GM23338 (cell line): Measurements from ENCODE around the gene ATP1A4. TPM values are rescaled to one million over a fixed set of nuclear protein-coding genes. Genes with fewer than 3 reads are reported as not detected.

Source experiments
- ATAC-seq: fragments of 200-7000 bp; cut with Tn5 transposase; 3 replicates; pipeline ENCODE4 v1.9.1; 2020
- DNase-seq: peaks from one replicate; pipeline ENCODE4 v3.0.0-alpha.2; 2015; ENCODE audit warnings: low spot score
- H2AFZ ChIP-seq: fragments of 200-600 bp; sonication (generic); 2 replicates; pipeline ENCODE4 v1.8.0; 2016; ENCODE audit warnings: antibody characterized with exemption, mild to moderate bottlenecking, moderate library complexity
- H3F3A ChIP-seq: fragments of 200-600 bp; sonication (generic); replicated peaks from 2 replicates; pipeline ENCODE4 v1.8.0; 2017; ENCODE audit warnings: antibody characterized with exemption, mixed run types, low read depth
- H3K27ac ChIP-seq: fragments of 200-600 bp; sonication (generic); 2 replicates; pipeline ENCODE4 v1.6.1; 2016; ENCODE audit warnings: low read depth
- H3K27me3 ChIP-seq: fragments of 200-600 bp; sonication (generic); 2 replicates; pipeline ENCODE4 v1.8.0; 2016; ENCODE audit warnings: mild to moderate bottlenecking, mixed run types, moderate library complexity; ENCODE audit not compliant: insufficient read depth
- H3K36me3 ChIP-seq: fragments of 200-600 bp; sonication (generic); 2 replicates; pipeline ENCODE4 v1.8.0; 2016; ENCODE audit warnings: mild to moderate bottlenecking; ENCODE audit not compliant: insufficient read depth
- H3K4me1 ChIP-seq: fragments of 200-600 bp; sonication (generic); 2 replicates; pipeline ENCODE4 v1.8.0; 2016; ENCODE audit warnings: mild to moderate bottlenecking, moderate library complexity; ENCODE audit not compliant: insufficient read depth
- H3K4me2 ChIP-seq: fragments of 200-600 bp; sonication (generic); 2 replicates; pipeline ENCODE4 v1.7.1; 2017; ENCODE audit warnings: mixed run types
- H3K4me3 ChIP-seq: fragments of 200-600 bp; sonication (generic); 2 replicates; pipeline ENCODE4 v1.6.1; 2016; ENCODE audit warnings: mixed run types
- H3K79me2 ChIP-seq: fragments of 200-600 bp; sonication (generic); replicated peaks from 2 replicates; pipeline ENCODE4 v1.8.0; 2017; ENCODE audit warnings: mild to moderate bottlenecking; ENCODE audit not compliant: insufficient read depth
- H3K9me2 ChIP-seq: fragments of 200-600 bp; sonication (generic); 2 replicates; pipeline ENCODE4 v1.8.0; 2017; ENCODE audit not compliant: insufficient read depth
- H4K20me1 ChIP-seq: fragments of 200-600 bp; sonication (generic); replicated peaks from 2 replicates; pipeline ENCODE4 v1.8.0; 2017; ENCODE audit warnings: mild to moderate bottlenecking; ENCODE audit not compliant: insufficient read depth
- H3K27ac Mint-ChIP-seq: 2 replicates; pipeline ENCODE4 v1.8.0; 2020; ENCODE audit warnings: inconsistent platforms, mild to moderate bottlenecking, moderate library complexity, mixed read lengths
- H3K27me3 Mint-ChIP-seq: 3 replicates; pipeline ENCODE4 v1.8.0; 2022; ENCODE audit warnings: low read depth, mild to moderate bottlenecking, moderate library complexity, mixed read lengths, inconsistent platforms; ENCODE audit not compliant: insufficient read depth, poor library complexity
- H3K36me3 Mint-ChIP-seq: 3 replicates; pipeline ENCODE4 v1.8.0; 2021; ENCODE audit warnings: low read depth, mild to moderate bottlenecking, inconsistent platforms, moderate library complexity, mixed read lengths
- H3K4me1 Mint-ChIP-seq: 3 replicates; pipeline ENCODE4 v1.8.0; 2020; ENCODE audit warnings: mild to moderate bottlenecking, inconsistent platforms, mixed read lengths
- H3K4me3 Mint-ChIP-seq: 3 replicates; pipeline ENCODE4 v1.8.0; 2021; ENCODE audit warnings: moderate library complexity, mild to moderate bottlenecking, inconsistent platforms, mixed read lengths
- H3K9me3 Mint-ChIP-seq: 3 replicates; pipeline ENCODE4 v1.8.0; 2020; ENCODE audit warnings: moderate library complexity, mild to moderate bottlenecking, inconsistent platforms, mixed read lengths
- CREB1 ChIP-seq: fragments of 250-450 bp; sonication (Bioruptor Pico); IDR thresholded peaks from 2 replicates; pipeline ENCODE4 v1.5.0; 2020; ENCODE audit warnings: low read depth, mild to moderate bottlenecking, moderate library complexity
- EZH2 ChIP-seq: fragments of 200-600 bp; sonication (generic); IDR thresholded peaks from one replicate; pipeline ENCODE4 v1.8.0; 2017; ENCODE audit warnings: antibody characterized with exemption, mild to moderate bottlenecking, low read depth; ENCODE audit not compliant: unreplicated experiment
- EZH2phosphoT487 ChIP-seq: fragments of 200-600 bp; sonication (generic); IDR thresholded peaks from one replicate; pipeline ENCODE4 v1.8.1; 2018; ENCODE audit warnings: antibody characterized with exemption; ENCODE audit not compliant: unreplicated experiment
- JUNB ChIP-seq: IDR thresholded peaks from one replicate; pipeline ENCODE4 v1.6.1; 2016; ENCODE audit warnings: antibody characterized with exemption; ENCODE audit not compliant: unreplicated experiment
- NANOG ChIP-seq: IDR thresholded peaks from 2 replicates; pipeline ENCODE4 v1.6.1; 2016; ENCODE audit warnings: antibody characterized with exemption, borderline replicate concordance
- POLR2AphosphoS5 ChIP-seq: IDR thresholded peaks from 2 replicates; pipeline ENCODE4 v1.6.1; 2016; ENCODE audit warnings: antibody characterized with exemption, low read depth
- STAT1 ChIP-seq: IDR thresholded peaks from one replicate; pipeline ENCODE4 v1.6.1; 2016; ENCODE audit warnings: antibody characterized with exemption; ENCODE audit not compliant: unreplicated experiment
- ZNF114 ChIP-seq: fragments of 250-450 bp; sonication (Bioruptor Pico); IDR thresholded peaks from 2 replicates; pipeline ENCODE4 v1.5.0; 2020; ENCODE audit warnings: mild to moderate bottlenecking, moderate library complexity
- ZNF331 ChIP-seq: fragments of 250-450 bp; sonication (Bioruptor Pico); IDR thresholded peaks from 2 replicates; pipeline ENCODE4 v1.5.0; 2020; ENCODE audit warnings: low read depth, mild to moderate bottlenecking, moderate library complexity
- polyA plus RNA-seq: library from polyadenylated mRNA; unstranded; fragments of >200 nt; fragmentation: Nextera tagmentation; extraction: Ambion mirVana; gene quantifications from 2 replicates; pipeline ENCODE4 v1.2.1, GENCODE V29; 2016
- total RNA-seq: library from RNA; depleted of rRNA; stranded (reverse); fragments of >200 nt; shearing (Covaris generic); gene quantifications from 2 replicates; pipeline ENCODE4 v1.2.3, GENCODE V29; 2014
- TF ChIP-seq, protein P1 (sequence below): IDR thresholded peaks from 2 replicates; pipeline ENCODE4 v1.6.1; 2016; ENCODE audit warnings: antibody characterized with exemption
- TF ChIP-seq, protein P2 (sequence below): fragments of 250-450 bp; sonication (Bioruptor Pico); IDR thresholded peaks from 2 replicates; pipeline ENCODE4 v1.5.0; 2020; ENCODE audit warnings: mild to moderate bottlenecking, moderate library complexity
- TF ChIP-seq, protein P3 (sequence below), 2 experiments: fragments of 200-600 bp in 1 of 2; sonication (generic) in 1 of 2; conservative IDR thresholded peaks; 2 replicates each; pipeline versions ENCODE4 v1.5.1 to v1.6.1; 2016 to 2017; ENCODE audit warnings: antibody characterized with exemption in 2 of 2, low read depth in 2 of 2, mild to moderate bottlenecking in 2 of 2, moderate library complexity in 1 of 2
- TF ChIP-seq, protein P4 (sequence below): IDR thresholded peaks from one replicate; pipeline ENCODE4 v1.6.1; 2018; ENCODE audit warnings: antibody characterized with exemption; ENCODE audit not compliant: unreplicated experiment

The ATP1A4 gene
- total and polyA plus RNA-seq, 2 experiments from 2014 or later, result 0.27 to 0.63 TPM

DNA sequence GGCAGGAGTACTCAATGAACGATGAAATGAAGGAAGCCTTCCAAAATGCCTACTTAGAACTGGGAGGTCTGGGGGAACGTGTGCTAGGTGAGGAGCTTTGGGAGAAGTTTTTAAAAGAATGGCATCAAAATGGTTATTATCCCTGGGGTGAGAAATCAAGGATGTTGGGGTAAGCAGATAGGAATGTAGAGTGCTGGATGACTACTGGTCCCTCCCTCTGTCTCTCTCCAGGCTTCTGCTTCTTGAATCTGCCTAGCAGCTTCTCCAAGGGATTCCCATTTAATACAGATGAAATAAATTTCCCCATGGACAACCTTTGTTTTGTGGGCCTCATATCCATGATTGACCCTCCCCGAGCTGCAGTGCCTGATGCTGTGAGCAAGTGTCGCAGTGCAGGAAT, 20.0 kb downstream of the ATP1A4 start:
- no peaks in the 10 kb centered on the region for H3K27me3 ChIP-seq
- DNase-seq, result no peak
- peak overlapping the region; percentile 50 for H3K4me2 ChIP-seq
- H3K4me1 Mint-ChIP-seq, result peaks cover 58% of the 10 kb centered on the region
- peaks cover 13% of the 10 kb centered on the region for H3K9me2 ChIP-seq
- H3K4me1 ChIP-seq, result peaks cover 54% of the 10 kb centered on the region
- no peaks in the 10 kb centered on the region for H3K36me3 ChIP-seq
- no peak for TF ChIP-seq EZH2
- TF ChIP-seq JUNB, result no peak
- TF ChIP-seq, protein P1, sequence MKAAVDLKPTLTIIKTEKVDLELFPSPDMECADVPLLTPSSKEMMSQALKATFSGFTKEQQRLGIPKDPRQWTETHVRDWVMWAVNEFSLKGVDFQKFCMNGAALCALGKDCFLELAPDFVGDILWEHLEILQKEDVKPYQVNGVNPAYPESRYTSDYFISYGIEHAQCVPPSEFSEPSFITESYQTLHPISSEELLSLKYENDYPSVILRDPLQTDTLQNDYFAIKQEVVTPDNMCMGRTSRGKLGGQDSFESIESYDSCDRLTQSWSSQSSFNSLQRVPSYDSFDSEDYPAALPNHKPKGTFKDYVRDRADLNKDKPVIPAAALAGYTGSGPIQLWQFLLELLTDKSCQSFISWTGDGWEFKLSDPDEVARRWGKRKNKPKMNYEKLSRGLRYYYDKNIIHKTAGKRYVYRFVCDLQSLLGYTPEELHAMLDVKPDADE, result no peak
- no peak for TF ChIP-seq ZNF114 (CRISPR knock-in tag)
- TF ChIP-seq, protein P2, sequence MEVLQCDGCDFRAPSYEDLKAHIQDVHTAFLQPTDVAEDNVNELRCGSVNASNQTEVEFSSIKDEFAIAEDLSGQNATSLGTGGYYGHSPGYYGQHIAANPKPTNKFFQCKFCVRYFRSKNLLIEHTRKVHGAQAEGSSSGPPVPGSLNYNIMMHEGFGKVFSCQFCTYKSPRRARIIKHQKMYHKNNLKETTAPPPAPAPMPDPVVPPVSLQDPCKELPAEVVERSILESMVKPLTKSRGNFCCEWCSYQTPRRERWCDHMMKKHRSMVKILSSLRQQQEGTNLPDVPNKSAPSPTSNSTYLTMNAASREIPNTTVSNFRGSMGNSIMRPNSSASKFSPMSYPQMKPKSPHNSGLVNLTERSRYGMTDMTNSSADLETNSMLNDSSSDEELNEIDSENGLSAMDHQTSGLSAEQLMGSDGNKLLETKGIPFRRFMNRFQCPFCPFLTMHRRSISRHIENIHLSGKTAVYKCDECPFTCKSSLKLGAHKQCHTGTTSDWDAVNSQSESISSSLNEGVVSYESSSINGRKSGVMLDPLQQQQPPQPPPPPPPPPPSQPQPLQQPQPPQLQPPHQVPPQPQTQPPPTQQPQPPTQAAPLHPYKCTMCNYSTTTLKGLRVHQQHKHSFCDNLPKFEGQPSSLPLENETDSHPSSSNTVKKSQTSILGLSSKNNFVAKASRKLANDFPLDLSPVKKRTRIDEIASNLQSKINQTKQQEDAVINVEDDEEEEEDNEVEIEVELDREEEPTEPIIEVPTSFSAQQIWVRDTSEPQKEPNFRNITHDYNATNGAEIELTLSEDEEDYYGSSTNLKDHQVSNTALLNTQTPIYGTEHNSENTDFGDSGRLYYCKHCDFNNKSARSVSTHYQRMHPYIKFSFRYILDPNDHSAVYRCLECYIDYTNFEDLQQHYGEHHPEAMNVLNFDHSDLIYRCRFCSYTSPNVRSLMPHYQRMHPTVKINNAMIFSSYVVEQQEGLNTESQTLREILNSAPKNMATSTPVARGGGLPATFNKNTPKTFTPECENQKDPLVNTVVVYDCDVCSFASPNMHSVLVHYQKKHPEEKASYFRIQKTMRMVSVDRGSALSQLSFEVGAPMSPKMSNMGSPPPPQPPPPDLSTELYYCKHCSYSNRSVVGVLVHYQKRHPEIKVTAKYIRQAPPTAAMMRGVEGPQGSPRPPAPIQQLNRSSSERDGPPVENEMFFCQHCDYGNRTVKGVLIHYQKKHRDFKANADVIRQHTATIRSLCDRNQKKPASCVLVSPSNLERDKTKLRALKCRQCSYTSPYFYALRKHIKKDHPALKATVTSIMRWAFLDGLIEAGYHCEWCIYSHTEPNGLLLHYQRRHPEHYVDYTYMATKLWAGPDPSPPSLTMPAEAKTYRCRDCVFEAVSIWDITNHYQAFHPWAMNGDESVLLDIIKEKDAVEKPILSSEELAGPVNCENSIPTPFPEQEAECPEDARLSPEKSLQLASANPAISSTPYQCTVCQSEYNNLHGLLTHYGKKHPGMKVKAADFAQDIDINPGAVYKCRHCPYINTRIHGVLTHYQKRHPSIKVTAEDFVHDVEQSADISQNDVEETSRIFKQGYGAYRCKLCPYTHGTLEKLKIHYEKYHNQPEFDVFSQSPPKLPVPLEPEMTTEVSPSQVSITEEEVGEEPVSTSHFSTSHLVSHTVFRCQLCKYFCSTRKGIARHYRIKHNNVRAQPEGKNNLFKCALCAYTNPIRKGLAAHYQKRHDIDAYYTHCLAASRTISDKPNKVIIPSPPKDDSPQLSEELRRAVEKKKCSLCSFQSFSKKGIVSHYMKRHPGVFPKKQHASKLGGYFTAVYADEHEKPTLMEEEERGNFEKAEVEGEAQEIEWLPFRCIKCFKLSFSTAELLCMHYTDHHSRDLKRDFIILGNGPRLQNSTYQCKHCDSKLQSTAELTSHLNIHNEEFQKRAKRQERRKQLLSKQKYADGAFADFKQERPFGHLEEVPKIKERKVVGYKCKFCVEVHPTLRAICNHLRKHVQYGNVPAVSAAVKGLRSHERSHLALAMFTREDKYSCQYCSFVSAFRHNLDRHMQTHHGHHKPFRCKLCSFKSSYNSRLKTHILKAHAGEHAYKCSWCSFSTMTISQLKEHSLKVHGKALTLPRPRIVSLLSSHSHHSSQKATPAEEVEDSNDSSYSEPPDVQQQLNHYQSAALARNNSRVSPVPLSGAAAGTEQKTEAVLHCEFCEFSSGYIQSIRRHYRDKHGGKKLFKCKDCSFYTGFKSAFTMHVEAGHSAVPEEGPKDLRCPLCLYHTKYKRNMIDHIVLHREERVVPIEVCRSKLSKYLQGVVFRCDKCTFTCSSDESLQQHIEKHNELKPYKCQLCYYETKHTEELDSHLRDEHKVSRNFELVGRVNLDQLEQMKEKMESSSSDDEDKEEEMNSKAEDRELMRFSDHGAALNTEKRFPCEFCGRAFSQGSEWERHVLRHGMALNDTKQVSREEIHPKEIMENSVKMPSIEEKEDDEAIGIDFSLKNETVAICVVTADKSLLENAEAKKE, result no peak
- no peak for TF ChIP-seq CREB1 (CRISPR knock-in tag)
- no peak for TF ChIP-seq STAT1
- TF ChIP-seq EZH2phosphoT487, result no peak
- no peak for TF ChIP-seq POLR2AphosphoS5
- no peak for TF ChIP-seq NANOG
- TF ChIP-seq ZNF331 (CRISPR knock-in tag), result no peak
- TF ChIP-seq, protein P3, sequence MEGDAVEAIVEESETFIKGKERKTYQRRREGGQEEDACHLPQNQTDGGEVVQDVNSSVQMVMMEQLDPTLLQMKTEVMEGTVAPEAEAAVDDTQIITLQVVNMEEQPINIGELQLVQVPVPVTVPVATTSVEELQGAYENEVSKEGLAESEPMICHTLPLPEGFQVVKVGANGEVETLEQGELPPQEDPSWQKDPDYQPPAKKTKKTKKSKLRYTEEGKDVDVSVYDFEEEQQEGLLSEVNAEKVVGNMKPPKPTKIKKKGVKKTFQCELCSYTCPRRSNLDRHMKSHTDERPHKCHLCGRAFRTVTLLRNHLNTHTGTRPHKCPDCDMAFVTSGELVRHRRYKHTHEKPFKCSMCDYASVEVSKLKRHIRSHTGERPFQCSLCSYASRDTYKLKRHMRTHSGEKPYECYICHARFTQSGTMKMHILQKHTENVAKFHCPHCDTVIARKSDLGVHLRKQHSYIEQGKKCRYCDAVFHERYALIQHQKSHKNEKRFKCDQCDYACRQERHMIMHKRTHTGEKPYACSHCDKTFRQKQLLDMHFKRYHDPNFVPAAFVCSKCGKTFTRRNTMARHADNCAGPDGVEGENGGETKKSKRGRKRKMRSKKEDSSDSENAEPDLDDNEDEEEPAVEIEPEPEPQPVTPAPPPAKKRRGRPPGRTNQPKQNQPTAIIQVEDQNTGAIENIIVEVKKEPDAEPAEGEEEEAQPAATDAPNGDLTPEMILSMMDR (conservative IDR thresholded peaks at IDR 0.05; ENCODE audit: low read depth in 2 of 2), result no peak
- TF ChIP-seq, protein P4, sequence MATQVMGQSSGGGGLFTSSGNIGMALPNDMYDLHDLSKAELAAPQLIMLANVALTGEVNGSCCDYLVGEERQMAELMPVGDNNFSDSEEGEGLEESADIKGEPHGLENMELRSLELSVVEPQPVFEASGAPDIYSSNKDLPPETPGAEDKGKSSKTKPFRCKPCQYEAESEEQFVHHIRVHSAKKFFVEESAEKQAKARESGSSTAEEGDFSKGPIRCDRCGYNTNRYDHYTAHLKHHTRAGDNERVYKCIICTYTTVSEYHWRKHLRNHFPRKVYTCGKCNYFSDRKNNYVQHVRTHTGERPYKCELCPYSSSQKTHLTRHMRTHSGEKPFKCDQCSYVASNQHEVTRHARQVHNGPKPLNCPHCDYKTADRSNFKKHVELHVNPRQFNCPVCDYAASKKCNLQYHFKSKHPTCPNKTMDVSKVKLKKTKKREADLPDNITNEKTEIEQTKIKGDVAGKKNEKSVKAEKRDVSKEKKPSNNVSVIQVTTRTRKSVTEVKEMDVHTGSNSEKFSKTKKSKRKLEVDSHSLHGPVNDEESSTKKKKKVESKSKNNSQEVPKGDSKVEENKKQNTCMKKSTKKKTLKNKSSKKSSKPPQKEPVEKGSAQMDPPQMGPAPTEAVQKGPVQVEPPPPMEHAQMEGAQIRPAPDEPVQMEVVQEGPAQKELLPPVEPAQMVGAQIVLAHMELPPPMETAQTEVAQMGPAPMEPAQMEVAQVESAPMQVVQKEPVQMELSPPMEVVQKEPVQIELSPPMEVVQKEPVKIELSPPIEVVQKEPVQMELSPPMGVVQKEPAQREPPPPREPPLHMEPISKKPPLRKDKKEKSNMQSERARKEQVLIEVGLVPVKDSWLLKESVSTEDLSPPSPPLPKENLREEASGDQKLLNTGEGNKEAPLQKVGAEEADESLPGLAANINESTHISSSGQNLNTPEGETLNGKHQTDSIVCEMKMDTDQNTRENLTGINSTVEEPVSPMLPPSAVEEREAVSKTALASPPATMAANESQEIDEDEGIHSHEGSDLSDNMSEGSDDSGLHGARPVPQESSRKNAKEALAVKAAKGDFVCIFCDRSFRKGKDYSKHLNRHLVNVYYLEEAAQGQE, result no peak
- H3K36me3 Mint-ChIP-seq, result no peaks in the 10 kb centered on the region; the same call in 2 of the 3 replicates
- H3K27ac ChIP-seq, result peak overlapping the region; percentile 97
- H3F3A ChIP-seq, result peaks cover 20% of the 10 kb centered on the region
- peak overlapping the region; percentile 29; the same call in 1 of the 2 replicates for H3K4me3 ChIP-seq
- peaks cover 23% of the 10 kb centered on the region for H3K27me3 Mint-ChIP-seq
- no peaks in the 10 kb centered on the region; the same call in 1 of the 3 replicates for H3K9me3 Mint-ChIP-seq
- ATAC-seq, result no peak
- H3K79me2 ChIP-seq, result no peaks in the 10 kb centered on the region
- H2AFZ ChIP-seq, result peak overlapping the region; percentile 29; the same call in 1 of the 2 replicates
- H3K27ac Mint-ChIP-seq, result no peak overlapping the region
- no peaks in the 10 kb centered on the region for H4K20me1 ChIP-seq
- H3K4me3 Mint-ChIP-seq, result no peak overlapping the region
